H1 (cell line): ENCODE results near the gene EPG5. TPM values are rescaled to one million over a fixed set of nuclear protein-coding genes. Genes with fewer than 3 reads are reported as not detected.

Source experiments
- RAD21 ChIP-seq, 2 experiments: IDR thresholded peaks in 1 of 2; conservative IDR thresholded peaks in 1 of 2; 2 replicates each; pipeline ENCODE4 v1.6.1; 2011; ENCODE audit warnings: low read depth in 2 of 2, low read length in 2 of 2, improper control_type of control experiment in 1 of 2, inconsistent platforms in 1 of 2, mild to moderate bottlenecking in 1 of 2, moderate library complexity in 1 of 2
- polyA plus RNA-seq, 7 experiments: library from polyadenylated mRNA; depleted of rRNA in 3 of 7; stranded (reverse) in 5 of 7; unstranded in 2 of 7; fragments of >200 nt in 5 of 7; fragments of 200-250 nt in 2 of 7; gene quantifications; 1 replicate in 5 of 7; 2 replicates in 1 of 7; 4 replicates in 1 of 7; pipeline versions ENCODE4 v1.2.1 to v1.2.3, GENCODE V29; 2011 to 2013; ENCODE audit warnings: missing spikeins in 2 of 7, mixed read lengths in 2 of 7
- total RNA-seq: library from RNA; stranded (reverse); fragmentation: NEBNext Ultra II Directional; extraction: Animal tissue kit (Norgen Biotek cat#: 25700); gene quantifications from 2 replicates; pipeline ENCODE4 v1.2.1, GENCODE V29; 2021

Gene EPG5
- total and polyA plus RNA-seq, 2 of the 8 experiments (the other 6 are each of a cell fraction or from before 2014, with no cell fraction given): 14.1 to 18.3 TPM

DNA sequence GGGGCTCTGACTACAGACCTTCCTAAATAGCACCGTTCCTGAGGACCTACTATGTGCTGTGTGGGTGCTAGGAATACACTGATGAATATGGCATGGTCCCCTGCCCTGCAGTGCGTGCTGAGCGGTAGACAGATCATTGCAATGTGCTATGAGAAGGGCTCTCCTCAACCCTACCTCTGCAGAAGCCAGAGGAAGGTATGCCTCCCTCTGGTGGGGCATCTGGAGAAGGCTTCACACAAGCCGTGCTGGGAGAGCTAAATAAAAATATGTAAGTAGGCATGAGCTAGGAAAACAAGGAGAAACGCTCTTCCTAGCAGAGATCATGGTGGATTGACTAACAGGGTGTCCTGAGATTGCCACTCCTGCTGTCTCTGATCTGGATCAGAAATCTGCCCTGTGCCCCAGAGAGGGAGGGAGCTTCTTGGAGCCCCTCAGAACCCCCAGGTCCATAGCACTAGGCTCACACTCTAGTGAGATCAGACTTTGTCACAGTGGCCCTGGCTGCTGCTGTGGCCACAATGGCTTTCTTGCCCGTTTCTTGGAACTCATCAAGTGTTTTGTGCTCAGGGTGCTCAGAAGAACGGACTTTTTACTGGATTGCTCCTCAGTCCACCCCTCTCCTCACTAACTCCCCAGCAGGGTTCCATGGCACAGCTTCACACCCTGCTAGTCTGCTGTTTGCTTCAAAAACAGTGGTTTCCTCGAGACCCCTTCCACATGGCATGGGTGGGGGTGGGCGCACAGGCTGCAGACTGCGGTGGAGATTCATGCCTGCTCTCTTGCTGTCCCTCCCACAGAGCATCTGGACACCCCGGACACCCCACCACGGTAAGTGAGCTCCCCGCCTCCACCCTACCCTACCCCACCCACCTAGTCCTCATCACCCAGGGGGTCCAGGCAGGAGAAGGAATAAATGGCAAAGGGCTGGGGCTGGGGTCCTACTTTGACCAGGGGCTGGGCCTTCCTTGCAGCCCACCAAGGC is 127.4 kb downstream of the EPG5 start (continued):
- peak; percentile 80 to 83 for TF ChIP-seq RAD21 (IDR thresholded peaks at IDR 0.05 in 1 of 2, conservative IDR thresholded peaks at IDR 0.05 in 1 of 2; ENCODE audit: low read depth in 2 of 2, low read length in 2 of 2)
